Measurements from ENCODE around the gene TEX36.
"Not testable (repeated sequence)": the region's sequence is repeated elsewhere in the genome, so short reads cannot be mapped to it uniquely, and the experiment has no call there.

TEX36 gene

GRCh38 chr10:125691160-125691981 lies 8.4 kb upstream of the TEX36 start:
- no peak for DNase-seq

- DNase-seq: no peak
Measured at GRCh38 chr10:125689955-125690569, 7.1 kb upstream of the TEX36 start.

GRCh38 chr10:125687507-125688185 lies 4.7 kb upstream of the TEX36 start:
- no peak for DNase-seq

GRCh38 chr10:125684581-125684980 lies 1.6 kb upstream of the TEX36 start:
- DNase-seq: no peak

- no peak for DNase-seq
Measured at GRCh38 chr10:125683821-125684220, 858 bp upstream of the TEX36 start.

GRCh38 chr10:125679436-125679835 lies 3.5 kb downstream of the TEX36 start:
- DNase-seq: no peak

- no peak for DNase-seq
Measured at GRCh38 chr10:125672884-125673283, 10.1 kb downstream of the TEX36 start.

- no peak for DNase-seq
Measured at GRCh38 chr10:125662584-125662983, 20.4 kb downstream of the TEX36 start.

- DNase-seq: no peak
Measured at GRCh38 chr10:125661941-125662515, 20.9 kb downstream of the TEX36 start.

- DNase-seq: no peak
Measured at GRCh38 chr10:125661431-125661940, 21.5 kb downstream of the TEX36 start.

GRCh38 chr10:125659071-125659470 lies 23.9 kb downstream of the TEX36 start:
- no peak for DNase-seq

- DNase-seq: no peak
Measured at GRCh38 chr10:125656523-125656922, 26.4 kb downstream of the TEX36 start.

- DNase-seq: not testable (repeated sequence)
Measured at GRCh38 chr10:125653113-125653512, 29.9 kb downstream of the TEX36 start.

- DNase-seq: no peak
Measured at GRCh38 chr10:125646311-125646710, 36.7 kb downstream of the TEX36 start.

- no peak for DNase-seq
Measured at GRCh38 chr10:125641398-125641797, 41.6 kb downstream of the TEX36 start.

GRCh38 chr10:125640653-125641052 lies 42.3 kb downstream of the TEX36 start:
- no peak for DNase-seq

- no peak for DNase-seq
Measured at GRCh38 chr10:125639846-125640245, 43.1 kb downstream of the TEX36 start.

GRCh38 chr10:125638555-125638954 lies 44.4 kb downstream of the TEX36 start:
- no peak for DNase-seq

GRCh38 chr10:125637496-125637895 lies 45.5 kb downstream of the TEX36 start:
- no peak for DNase-seq

GRCh38 chr10:125634606-125635005 lies 48.4 kb downstream of the TEX36 start:
- DNase-seq: no peak

GRCh38 chr10:125633517-125633999 lies 49.4 kb downstream of the TEX36 start:
- DNase-seq: no peak

- DNase-seq: no peak
Measured at GRCh38 chr10:125631806-125632205, 51.2 kb downstream of the TEX36 start.

- DNase-seq: no peak
Measured at GRCh38 chr10:125629758-125630376, 53.1 kb downstream of the TEX36 start.

All from NCI-H1436 treated with DMSO at 0.1 percent for 48 hours (cell line).